GF-D8 (cell line): Measurements from ENCODE around the gene USP31.

ENCODE experiments used
- DNase-seq: peaks from one replicate; lab custom pipeline; 2025; lab: John Stamatoyannopoulos, UW

USP31 gene

DNA sequence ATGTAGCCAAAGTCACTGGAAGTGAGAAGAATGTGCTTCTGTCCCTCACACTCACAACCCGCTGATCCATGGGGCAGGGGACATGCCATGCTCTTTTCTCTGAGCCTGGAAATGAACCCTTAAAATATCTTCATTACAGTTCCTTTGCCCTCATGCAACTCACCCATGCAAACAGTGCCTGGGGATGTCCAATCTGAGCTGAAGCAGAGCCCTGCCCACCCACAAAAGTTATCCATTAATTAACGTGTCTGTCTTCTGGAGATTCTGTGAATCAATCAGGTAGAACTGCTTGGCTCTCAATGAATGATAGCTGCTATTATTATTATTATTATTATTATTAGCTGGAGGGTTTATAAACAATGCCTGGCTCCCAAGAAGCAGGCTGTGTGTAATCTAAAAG is 133.7 kb downstream of the USP31 start:
- no peak for DNase-seq

DNA sequence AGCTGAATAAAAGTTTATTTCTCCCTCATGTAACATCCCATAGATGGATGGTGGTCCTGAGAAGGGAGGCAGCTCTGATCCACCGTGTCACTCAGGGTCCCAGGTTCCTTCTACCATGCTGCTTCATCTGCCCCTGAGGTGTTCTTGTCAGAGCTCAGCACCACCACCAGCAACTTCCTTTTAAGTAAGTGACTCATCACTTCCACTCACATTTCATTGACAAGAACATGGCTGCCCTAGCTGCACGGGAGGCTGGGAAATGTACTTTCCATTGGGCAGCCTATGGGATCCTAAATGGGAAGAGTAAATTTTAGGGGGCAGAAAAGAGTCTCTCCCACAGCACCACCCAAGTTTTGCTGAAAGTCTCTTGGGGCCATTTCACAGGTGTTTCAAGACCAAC is 134.7 kb downstream of the USP31 start:
- no peak for DNase-seq
